HG03064 (cell line): Measurements from ENCODE around the gene PPP1R12C.
"Not testable (repeated sequence)": the region's sequence is repeated elsewhere in the genome, so short reads cannot be mapped to it uniquely, and the experiment has no call there.

Experiments
- ATAC-seq: cut with Tn5 transposase; IDR thresholded peaks from one replicate; pipeline ENCODE4 v1.9.1; 2021; ENCODE audit warnings: low read depth; ENCODE audit not compliant: unreplicated experiment

Gene PPP1R12C

GRCh38 chr19:55116859-55117662, at the start of gene PPP1R12C:
PPP1R12C (minus strand) TSS chr19:55117637; CDS start chr19:55117543, 94 bp downstream.
- ATAC-seq = peak; percentile 1

GRCh38 chr19:55166530-55167268, 49.3 kb upstream of the PPP1R12C start, which contains the start of gene DNAAF3:
DNAAF3 (minus strand) TSS chr19:55166613; CDS start chr19:55166413, 200 bp downstream.
- ATAC-seq = peak; percentile 61

- ATAC-seq = no peak
Observed at GRCh38 chr19:55165952-55166529, 48.6 kb upstream of the PPP1R12C start.

GRCh38 chr19:55161571-55162322, 44.3 kb upstream of the PPP1R12C start:
- ATAC-seq = no peak

GRCh38 chr19:55160986-55161365, 43.5 kb upstream of the PPP1R12C start:
- ATAC-seq = no peak

- no peak for ATAC-seq
Observed at GRCh38 chr19:55160128-55160985, 42.9 kb upstream of the PPP1R12C start.

- ATAC-seq = no peak
Observed at GRCh38 chr19:55158848-55159749, 41.7 kb upstream of the PPP1R12C start.

GRCh38 chr19:55158423-55158822, 41.0 kb upstream of the PPP1R12C start:
- no peak for ATAC-seq

GRCh38 chr19:55157064-55157908, 39.8 kb upstream of the PPP1R12C start, which contains the start of gene TNNI3:
TNNI3 (minus strand) TSS chr19:55157732; CDS start chr19:55157589, 143 bp downstream.
- no peak for ATAC-seq

GRCh38 chr19:55156202-55157063, 39.0 kb upstream of the PPP1R12C start:
- no peak for ATAC-seq

GRCh38 chr19:55155784-55156183, 38.3 kb upstream of the PPP1R12C start:
- not testable (repeated sequence) for ATAC-seq

GRCh38 chr19:55153652-55154264, 36.3 kb upstream of the PPP1R12C start:
- ATAC-seq = no peak

GRCh38 chr19:55152017-55152416, 34.6 kb upstream of the PPP1R12C start:
- ATAC-seq = no peak

GRCh38 chr19:55149078-55150003, 31.9 kb upstream of the PPP1R12C start, which contains the start of gene TNNT1:
TNNT1 (minus strand) TSS chr19:55149206; CDS start chr19:55147157, 2,049 bp downstream.
- no peak for ATAC-seq
